HEK293 (cell line): ENCODE results near the gene ITPKB.

ENCODE experiments used
- EGR2 ChIP-seq: fragments of 450-650 bp; formaldehyde crosslinking; IDR thresholded peaks from 2 replicates; pipeline ENCODE4 v1.5.1; 2016; ENCODE audit warnings: low read depth, missing biosample characterization, missing genetic modification characterization
- IKZF3 ChIP-seq: fragments of 450-650 bp; IDR thresholded peaks from 2 replicates; pipeline ENCODE4 v1.5.0; 2018; ENCODE audit warnings: missing biosample characterization, mild to moderate bottlenecking, missing genetic modification characterization, moderate library complexity
- KLF17 ChIP-seq: fragments of 450-650 bp; formaldehyde crosslinking; IDR thresholded peaks from 2 replicates; pipeline ENCODE4 v1.5.1; 2016; ENCODE audit warnings: missing biosample characterization, missing genetic modification characterization
- MZF1 ChIP-seq: fragments of 450-650 bp; formaldehyde crosslinking; IDR thresholded peaks from 2 replicates; pipeline ENCODE4 v1.5.1; 2017; ENCODE audit warnings: missing biosample characterization, missing genetic modification characterization, borderline replicate concordance
- PATZ1 ChIP-seq: fragments of 450-650 bp; formaldehyde crosslinking; IDR thresholded peaks from 2 replicates; pipeline ENCODE4 v1.5.1; 2016; ENCODE audit warnings: missing biosample characterization, missing genetic modification characterization
- SALL2 ChIP-seq: fragments of 450-650 bp; formaldehyde crosslinking; IDR thresholded peaks from 2 replicates; pipeline ENCODE4 v1.5.0; 2017; ENCODE audit warnings: missing biosample characterization, mild to moderate bottlenecking, missing genetic modification characterization, borderline replicate concordance
- SCRT1 ChIP-seq: fragments of 450-650 bp; formaldehyde crosslinking; IDR thresholded peaks from 2 replicates; pipeline ENCODE4 v1.5.1; 2016; ENCODE audit warnings: missing biosample characterization, missing genetic modification characterization, borderline replicate concordance
- SP7 ChIP-seq: fragments of 450-650 bp; formaldehyde crosslinking; IDR thresholded peaks from 2 replicates; pipeline ENCODE4 v1.5.1; 2016; ENCODE audit warnings: missing biosample characterization, missing genetic modification characterization
- ZBTB17 ChIP-seq: fragments of 450-650 bp; formaldehyde crosslinking; IDR thresholded peaks from 2 replicates; pipeline ENCODE4 v1.5.1; 2016; ENCODE audit warnings: missing biosample characterization, missing genetic modification characterization
- ZBTB21 ChIP-seq: fragments of 450-650 bp; formaldehyde crosslinking; IDR thresholded peaks from 2 replicates; pipeline ENCODE4 v1.5.1; 2017; ENCODE audit warnings: missing biosample characterization, missing genetic modification characterization
- ZBTB7A ChIP-seq: fragments of 450-650 bp; formaldehyde crosslinking; IDR thresholded peaks from 2 replicates; pipeline ENCODE4 v1.5.1; 2016; ENCODE audit warnings: low read depth, missing biosample characterization, missing genetic modification characterization
- ZNF169 ChIP-seq: fragments of 450-650 bp; formaldehyde crosslinking; IDR thresholded peaks from 2 replicates; pipeline ENCODE4 v1.5.1; 2016; ENCODE audit warnings: missing biosample characterization, missing genetic modification characterization
- ZNF248 ChIP-seq: fragments of 450-650 bp; formaldehyde crosslinking; IDR thresholded peaks from 2 replicates; pipeline ENCODE4 v1.5.1; 2017; ENCODE audit warnings: missing biosample characterization, missing genetic modification characterization
- ZNF311 ChIP-seq: fragments of 450-650 bp; formaldehyde crosslinking; IDR thresholded peaks from 2 replicates; pipeline ENCODE4 v1.5.1; 2017; ENCODE audit warnings: missing biosample characterization, missing genetic modification characterization, borderline replicate concordance
- ZNF324 ChIP-seq: fragments of 450-650 bp; formaldehyde crosslinking; IDR thresholded peaks from 2 replicates; pipeline ENCODE4 v1.5.1; 2016; ENCODE audit warnings: missing biosample characterization, missing genetic modification characterization
- ZNF510 ChIP-seq: fragments of 450-650 bp; formaldehyde crosslinking; IDR thresholded peaks from 2 replicates; pipeline ENCODE4 v1.5.1; 2018; ENCODE audit warnings: mild to moderate bottlenecking, missing genetic modification characterization, missing biosample characterization; ENCODE audit not compliant: insufficient replicate concordance
- ZNF514 ChIP-seq: fragments of 450-650 bp; formaldehyde crosslinking; IDR thresholded peaks from 2 replicates; pipeline ENCODE4 v1.5.1; 2016; ENCODE audit warnings: missing biosample characterization, missing genetic modification characterization
- ZNF521 ChIP-seq: fragments of 450-650 bp; formaldehyde crosslinking; IDR thresholded peaks from 2 replicates; pipeline ENCODE4 v1.5.1; 2017; ENCODE audit warnings: missing biosample characterization, mild to moderate bottlenecking, missing genetic modification characterization
- ZNF600 ChIP-seq: fragments of 450-650 bp; formaldehyde crosslinking; IDR thresholded peaks from 2 replicates; pipeline ENCODE4 v1.5.1; 2016; ENCODE audit warnings: missing biosample characterization, missing genetic modification characterization
- ZNF624 ChIP-seq: fragments of 450-650 bp; formaldehyde crosslinking; IDR thresholded peaks from 2 replicates; pipeline ENCODE4 v1.5.1; 2017; ENCODE audit warnings: missing biosample characterization, missing genetic modification characterization
- ZNF658 ChIP-seq: fragments of 450-650 bp; formaldehyde crosslinking; IDR thresholded peaks from 2 replicates; pipeline ENCODE4; 2016; ENCODE audit warnings: missing biosample characterization, missing genetic modification characterization
- ZNF701 ChIP-seq: fragments of 450-650 bp; formaldehyde crosslinking; IDR thresholded peaks from 2 replicates; pipeline ENCODE4 v1.5.1; 2016; ENCODE audit warnings: missing biosample characterization, missing genetic modification characterization
- ZNF776 ChIP-seq: fragments of 450-650 bp; formaldehyde crosslinking; IDR thresholded peaks from 2 replicates; pipeline ENCODE4 v1.5.0; 2017; ENCODE audit warnings: missing biosample characterization, missing genetic modification characterization, borderline replicate concordance
- ZNF791 ChIP-seq: fragments of 450-650 bp; formaldehyde crosslinking; IDR thresholded peaks from 2 replicates; pipeline ENCODE4 v1.5.1; 2016; ENCODE audit warnings: missing biosample characterization, missing genetic modification characterization
- ZNF792 ChIP-seq: fragments of 450-650 bp; formaldehyde crosslinking; IDR thresholded peaks from 2 replicates; pipeline ENCODE4 v1.5.1; 2016; ENCODE audit warnings: missing biosample characterization, missing genetic modification characterization
- ZNF830 ChIP-seq: fragments of 450-650 bp; IDR thresholded peaks from 2 replicates; pipeline ENCODE4 v1.5.0; 2018; ENCODE audit warnings: missing biosample characterization, missing genetic modification characterization, low read depth, mild to moderate bottlenecking, moderate library complexity
- ZNF837 ChIP-seq: fragments of 450-650 bp; formaldehyde crosslinking; IDR thresholded peaks from 2 replicates; pipeline ENCODE4 v1.5.1; 2016; ENCODE audit warnings: missing biosample characterization, missing genetic modification characterization
- ZSCAN23 ChIP-seq: fragments of 450-650 bp; formaldehyde crosslinking; IDR thresholded peaks from 2 replicates; pipeline ENCODE4 v1.5.1; 2016; ENCODE audit warnings: missing biosample characterization, missing genetic modification characterization
- ZXDB ChIP-seq: fragments of 450-650 bp; formaldehyde crosslinking; IDR thresholded peaks from 2 replicates; pipeline ENCODE4 v1.5.1; 2016; ENCODE audit warnings: missing biosample characterization, missing genetic modification characterization
- TF ChIP-seq, protein P1 (sequence below): IDR thresholded peaks from 2 replicates; pipeline ENCODE4 v1.6.1; 2011; ENCODE audit warnings: mild to moderate bottlenecking, low read depth, low read length, borderline replicate concordance
- TF ChIP-seq, protein P2 (sequence below): fragments of 450-650 bp; formaldehyde crosslinking; IDR thresholded peaks from 2 replicates; pipeline ENCODE4 v1.5.1; 2016; ENCODE audit warnings: missing biosample characterization, missing genetic modification characterization
- TF ChIP-seq, protein P3 (sequence below): fragments of 450-650 bp; formaldehyde crosslinking; IDR thresholded peaks from 2 replicates; pipeline ENCODE4 v1.5.1; 2017; ENCODE audit warnings: missing biosample characterization, missing genetic modification characterization
- TF ChIP-seq, protein P4 (sequence below): fragments of 450-650 bp; formaldehyde crosslinking; IDR thresholded peaks from 2 replicates; pipeline ENCODE4 v1.5.1; 2016; ENCODE audit warnings: missing biosample characterization, missing genetic modification characterization

Gene ITPKB

DNA sequence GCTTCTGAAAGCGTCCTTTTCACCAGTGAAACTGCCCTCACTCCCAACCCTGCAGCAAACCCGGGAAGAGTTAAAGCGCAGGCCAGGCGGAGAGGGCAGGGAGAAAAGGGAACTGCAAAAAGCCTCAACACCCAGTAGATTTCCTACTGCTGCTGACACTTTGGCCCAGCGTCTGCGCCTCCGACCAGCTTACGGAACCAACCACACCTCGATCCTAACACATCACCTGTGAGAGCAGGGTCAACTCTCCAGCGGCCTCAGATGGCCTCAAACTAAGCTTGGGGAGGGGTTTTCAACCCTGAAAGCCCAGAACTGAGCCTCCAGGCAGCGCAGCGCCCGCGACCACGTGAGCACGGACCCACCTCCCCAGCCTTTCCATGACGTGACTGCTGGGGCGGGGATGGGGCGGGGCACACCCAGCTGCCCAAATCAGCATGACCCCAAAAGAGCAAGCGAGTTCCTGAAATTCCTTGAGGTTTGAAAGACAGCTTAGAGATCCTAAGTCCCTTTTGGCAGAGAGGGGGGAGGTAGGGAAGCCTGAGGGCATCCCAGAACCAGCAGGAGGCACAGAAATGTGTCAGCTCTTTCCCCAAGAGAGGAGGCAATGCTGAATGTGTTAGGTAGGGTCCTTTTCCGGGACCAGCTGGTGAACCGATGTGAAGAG is 59.1 kb downstream of the ITPKB start (continued):
- TF ChIP-seq ZNF600 (no peak), ZNF830 (tag by site-specific recombination) (no peak), MZF1 (tag by site-specific recombination) (no peak), ZNF791 (tag by site-specific recombination) (no peak), IKZF3 (tag by site-specific recombination) (no peak), ZNF510 (tag by site-specific recombination) (no peak), ZNF169 (no peak), ZNF514 (no peak), ZNF311 (tag by site-specific recombination) (no peak), EGR2 (tag by site-specific recombination) (peak; percentile 54; the same call in 1 of the 2 replicates), ZSCAN23 (tag by site-specific recombination) (no peak), PATZ1 (tag by site-specific recombination) (peak; percentile 82), ZNF837 (no peak), ZBTB7A (no peak), ZXDB (tag by site-specific recombination) (no peak), ZBTB17 (tag by site-specific recombination) (peak; percentile 59), ZNF701 (tag by site-specific recombination) (no peak), KLF17 (tag by site-specific recombination) (no peak), ZNF792 (tag by site-specific recombination) (no peak), ZBTB21 (tag by site-specific recombination) (peak; percentile 89), ZNF658 (tag by site-specific recombination) (no peak), ZNF776 (tag by site-specific recombination) (no peak), ZNF248 (tag by site-specific recombination) (no peak), ZNF521 (tag by site-specific recombination) (no peak), SALL2 (tag by site-specific recombination) (no peak), ZNF624 (tag by site-specific recombination) (no peak), SCRT1 (tag by site-specific recombination) (no peak), SP7 (tag by site-specific recombination) (peak; percentile 62), ZNF324 (tag by site-specific recombination) (no peak)
- TF ChIP-seq, protein P1, sequence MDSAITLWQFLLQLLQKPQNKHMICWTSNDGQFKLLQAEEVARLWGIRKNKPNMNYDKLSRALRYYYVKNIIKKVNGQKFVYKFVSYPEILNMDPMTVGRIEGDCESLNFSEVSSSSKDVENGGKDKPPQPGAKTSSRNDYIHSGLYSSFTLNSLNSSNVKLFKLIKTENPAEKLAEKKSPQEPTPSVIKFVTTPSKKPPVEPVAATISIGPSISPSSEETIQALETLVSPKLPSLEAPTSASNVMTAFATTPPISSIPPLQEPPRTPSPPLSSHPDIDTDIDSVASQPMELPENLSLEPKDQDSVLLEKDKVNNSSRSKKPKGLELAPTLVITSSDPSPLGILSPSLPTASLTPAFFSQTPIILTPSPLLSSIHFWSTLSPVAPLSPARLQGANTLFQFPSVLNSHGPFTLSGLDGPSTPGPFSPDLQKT: no peak
- TF ChIP-seq, protein P2, sequence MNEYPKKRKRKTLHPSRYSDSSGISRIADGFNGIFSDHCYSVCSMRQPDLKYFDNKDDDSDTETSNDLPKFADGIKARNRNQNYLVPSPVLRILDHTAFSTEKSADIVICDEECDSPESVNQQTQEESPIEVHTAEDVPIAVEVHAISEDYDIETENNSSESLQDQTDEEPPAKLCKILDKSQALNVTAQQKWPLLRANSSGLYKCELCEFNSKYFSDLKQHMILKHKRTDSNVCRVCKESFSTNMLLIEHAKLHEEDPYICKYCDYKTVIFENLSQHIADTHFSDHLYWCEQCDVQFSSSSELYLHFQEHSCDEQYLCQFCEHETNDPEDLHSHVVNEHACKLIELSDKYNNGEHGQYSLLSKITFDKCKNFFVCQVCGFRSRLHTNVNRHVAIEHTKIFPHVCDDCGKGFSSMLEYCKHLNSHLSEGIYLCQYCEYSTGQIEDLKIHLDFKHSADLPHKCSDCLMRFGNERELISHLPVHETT: no peak
- TF ChIP-seq, protein P3, sequence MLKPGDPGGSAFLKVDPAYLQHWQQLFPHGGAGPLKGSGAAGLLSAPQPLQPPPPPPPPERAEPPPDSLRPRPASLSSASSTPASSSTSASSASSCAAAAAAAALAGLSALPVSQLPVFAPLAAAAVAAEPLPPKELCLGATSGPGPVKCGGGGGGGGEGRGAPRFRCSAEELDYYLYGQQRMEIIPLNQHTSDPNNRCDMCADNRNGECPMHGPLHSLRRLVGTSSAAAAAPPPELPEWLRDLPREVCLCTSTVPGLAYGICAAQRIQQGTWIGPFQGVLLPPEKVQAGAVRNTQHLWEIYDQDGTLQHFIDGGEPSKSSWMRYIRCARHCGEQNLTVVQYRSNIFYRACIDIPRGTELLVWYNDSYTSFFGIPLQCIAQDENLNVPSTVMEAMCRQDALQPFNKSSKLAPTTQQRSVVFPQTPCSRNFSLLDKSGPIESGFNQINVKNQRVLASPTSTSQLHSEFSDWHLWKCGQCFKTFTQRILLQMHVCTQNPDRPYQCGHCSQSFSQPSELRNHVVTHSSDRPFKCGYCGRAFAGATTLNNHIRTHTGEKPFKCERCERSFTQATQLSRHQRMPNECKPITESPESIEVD (tag by site-specific recombination): no peak
- TF ChIP-seq, protein P4, sequence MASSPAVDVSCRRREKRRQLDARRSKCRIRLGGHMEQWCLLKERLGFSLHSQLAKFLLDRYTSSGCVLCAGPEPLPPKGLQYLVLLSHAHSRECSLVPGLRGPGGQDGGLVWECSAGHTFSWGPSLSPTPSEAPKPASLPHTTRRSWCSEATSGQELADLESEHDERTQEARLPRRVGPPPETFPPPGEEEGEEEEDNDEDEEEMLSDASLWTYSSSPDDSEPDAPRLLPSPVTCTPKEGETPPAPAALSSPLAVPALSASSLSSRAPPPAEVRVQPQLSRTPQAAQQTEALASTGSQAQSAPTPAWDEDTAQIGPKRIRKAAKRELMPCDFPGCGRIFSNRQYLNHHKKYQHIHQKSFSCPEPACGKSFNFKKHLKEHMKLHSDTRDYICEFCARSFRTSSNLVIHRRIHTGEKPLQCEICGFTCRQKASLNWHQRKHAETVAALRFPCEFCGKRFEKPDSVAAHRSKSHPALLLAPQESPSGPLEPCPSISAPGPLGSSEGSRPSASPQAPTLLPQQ (tag by site-specific recombination): peak; percentile 95
